Psoas muscle (tissue), 8 donors: ENCODE measurements around the gene STXBP3. TPM values are rescaled to one million over a fixed set of nuclear protein-coding genes. Genes with fewer than 3 reads are reported as not detected.

ENCODE experiments used
- ATAC-seq, 4 donors: fragments of 200-7000 bp; cut with Tn5 transposase; one replicate each; pipeline ENCODE4 v1.9.1; 2020; ENCODE audit warnings: moderate library complexity in 3 of 4, mild to moderate bottlenecking in 2 of 4
- DNase-seq, 2 donors: peaks; one replicate each; pipeline ENCODE4 v3.0.0-alpha.2; 2020
- H3K27ac ChIP-seq: fragments of 200-600 bp; one replicate; pipeline ENCODE4 v1.8.0; 2022
- H3K27me3 ChIP-seq, 3 donors: fragments of 200-600 bp in 1 of 3; one replicate each; pipeline versions ENCODE4 v1.6.1 to v1.8.0; 2013 to 2022; ENCODE audit warnings: low read length in 2 of 3, mild to moderate bottlenecking in 2 of 3, moderate library complexity in 1 of 3; ENCODE audit not compliant: insufficient read depth in 3 of 3
- H3K36me3 ChIP-seq, 2 donors: fragments of 200-600 bp in 1 of 2; one replicate each; pipeline versions ENCODE4 v1.6.1 to v1.8.0; 2013 to 2022; ENCODE audit warnings: low read depth in 1 of 2, mild to moderate bottlenecking in 1 of 2, moderate library complexity in 1 of 2; ENCODE audit not compliant: insufficient read depth in 1 of 2
- H3K4me1 ChIP-seq: fragments of 200-600 bp; one replicate; pipeline ENCODE4 v1.8.0; 2022
- H3K4me3 ChIP-seq: fragments of 200-600 bp; one replicate; pipeline ENCODE4 v1.8.0; 2022; ENCODE audit warnings: mild to moderate bottlenecking
- H3K9me3 ChIP-seq: fragments of 200-600 bp; one replicate; pipeline ENCODE4 v1.8.0; 2022
- WGBS, 3 donors: extraction: QIAGEN DNeasy Blood & Tissue Kit; methylation state at CpG; one replicate each; pipeline versions ENCODE4 v1.1.6 to v1.1.7; 2013; 5-methylcytosine and 5-hydroxymethylcytosine counted together
- intact Hi-C, 2 donors: fragments of 100-400 bp; cut with DNase I; formaldehyde crosslinking; loops; one replicate each; pipeline versions ENCODE4 v1.11.0 to v1.14.2; 2022
- polyA plus RNA-seq, 3 donors: library from polyadenylated mRNA; stranded (reverse); fragments of 200-250 nt; gene quantifications; one replicate each; pipeline ENCODE4 v1.2.3, GENCODE V29; 2013
- total RNA-seq, 4 donors: library from RNA; stranded (reverse); fragmentation: NEBNext Ultra II Directional in 2 of 4; extraction: Animal tissue kit (Norgen Biotek cat#: 25700) in 2 of 4; gene quantifications; one replicate each; pipeline versions ENCODE4 v1.2.1 to v1.2.4, GENCODE V29; 2021 to 2023
- TF ChIP-seq, protein P1 (sequence below): fragments of 200-600 bp; IDR thresholded peaks from one replicate; pipeline ENCODE4 v1.8.0; 2022; ENCODE audit warnings: antibody characterized with exemption
- donor health status: healthy with polysubstance abuse.
- donor health status: DM: no; HTN: no; CAD: no; lungs with moderate emphysema.
- donor health status: Bipolar disorder and iron deficiency.
- donor health status: healthy.
- donor health status: DM: yes; HTN: yes; CAD: no.
- donor health status: DM: no; HTN: no; CAD: no.
- donor health status: DM: no; HTN: no; CAD: no.
- donor health status: DM: yes; HTN: yes; CAD: no.

Gene STXBP3
- total and polyA plus RNA-seq, 7 donors = 12.7 to 22.3 (median 17.1) TPM

DNA sequence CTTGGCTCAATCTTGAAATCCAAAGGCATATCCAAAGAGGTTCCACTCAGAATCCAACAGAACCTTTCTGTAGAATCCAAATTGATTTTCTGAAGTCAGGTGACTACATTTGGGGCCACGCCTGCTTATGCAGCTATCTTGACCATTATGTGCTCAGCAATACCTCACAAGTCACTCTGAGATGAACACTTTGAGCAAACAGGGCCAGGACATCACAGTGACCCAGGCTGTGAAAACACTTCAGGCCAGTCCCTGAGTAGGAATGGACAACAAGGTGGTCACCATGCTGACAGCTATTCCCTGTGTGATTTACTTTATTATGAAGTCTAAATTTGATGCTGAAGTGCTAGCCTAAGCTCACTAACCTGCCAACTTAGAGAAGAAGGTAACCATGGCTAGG lies 110.5 kb downstream of the STXBP3 start, which contains the start of gene AKNAD1:
Gene AKNAD1 (minus strand): TSS at position 101 of the 400 bp plus-strand sequence. CDS start 4,430 bp downstream, outside the sequence.
- Histone ChIP-seq H3K36me3 (no peaks in the 10 kb centered on the region), H3K4me1 (peaks cover 5% of the 10 kb centered on the region), H3K27me3 (no peaks in the 10 kb centered on the region), H3K4me3 (no peak within 1 kb of the TSS), H3K27ac (no peak within 1 kb of the TSS), H3K9me3 (no peaks in the 10 kb centered on the region)
- WGBS, 3 donors = 67 to 95% (median 82%) methylated on average over 1 of the region's 1 CpG
- ATAC-seq = no peak
- DNase-seq = no peak
- TF ChIP-seq, protein P1, sequence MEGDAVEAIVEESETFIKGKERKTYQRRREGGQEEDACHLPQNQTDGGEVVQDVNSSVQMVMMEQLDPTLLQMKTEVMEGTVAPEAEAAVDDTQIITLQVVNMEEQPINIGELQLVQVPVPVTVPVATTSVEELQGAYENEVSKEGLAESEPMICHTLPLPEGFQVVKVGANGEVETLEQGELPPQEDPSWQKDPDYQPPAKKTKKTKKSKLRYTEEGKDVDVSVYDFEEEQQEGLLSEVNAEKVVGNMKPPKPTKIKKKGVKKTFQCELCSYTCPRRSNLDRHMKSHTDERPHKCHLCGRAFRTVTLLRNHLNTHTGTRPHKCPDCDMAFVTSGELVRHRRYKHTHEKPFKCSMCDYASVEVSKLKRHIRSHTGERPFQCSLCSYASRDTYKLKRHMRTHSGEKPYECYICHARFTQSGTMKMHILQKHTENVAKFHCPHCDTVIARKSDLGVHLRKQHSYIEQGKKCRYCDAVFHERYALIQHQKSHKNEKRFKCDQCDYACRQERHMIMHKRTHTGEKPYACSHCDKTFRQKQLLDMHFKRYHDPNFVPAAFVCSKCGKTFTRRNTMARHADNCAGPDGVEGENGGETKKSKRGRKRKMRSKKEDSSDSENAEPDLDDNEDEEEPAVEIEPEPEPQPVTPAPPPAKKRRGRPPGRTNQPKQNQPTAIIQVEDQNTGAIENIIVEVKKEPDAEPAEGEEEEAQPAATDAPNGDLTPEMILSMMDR = no peak
- intact Hi-C loops = no loop called here

DNA sequence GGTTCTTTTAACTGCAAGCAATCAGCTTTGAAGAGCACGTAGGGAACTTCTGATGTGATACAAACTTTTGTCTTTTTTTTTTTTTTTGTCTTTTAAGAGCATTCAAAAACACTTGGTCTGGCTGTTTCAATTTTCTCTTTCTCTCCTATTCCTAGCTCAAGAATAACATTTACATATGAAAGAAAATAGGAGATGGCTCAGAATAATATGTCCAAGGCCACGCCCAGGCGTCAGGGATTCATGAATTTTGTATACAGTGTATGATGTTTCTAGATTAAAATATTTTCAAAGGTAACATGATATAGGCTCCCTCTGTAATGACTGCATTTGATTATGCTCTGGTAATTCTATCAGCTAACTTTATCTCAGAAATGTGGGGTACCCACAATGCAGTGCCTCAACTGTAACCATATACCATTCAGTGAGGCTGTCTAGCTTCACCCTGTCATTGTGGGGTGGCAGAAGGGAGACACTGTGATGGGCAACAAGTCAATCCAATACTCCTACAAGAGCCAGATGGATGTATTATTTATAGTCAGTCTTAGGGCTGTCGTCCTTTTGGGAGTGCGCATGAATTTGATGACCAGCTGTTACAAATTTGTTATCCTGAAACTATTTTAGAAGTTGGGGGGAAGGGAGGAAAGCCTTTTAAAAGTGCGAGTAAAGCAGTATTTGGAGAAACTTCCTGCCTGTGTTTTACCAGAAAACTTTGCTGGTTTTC lies 111.9 kb downstream of the STXBP3 start:
- H3K27ac ChIP-seq = no peak overlapping the region
- no peak overlapping the region for H3K4me3 ChIP-seq
- DNase-seq (no peak), ATAC-seq (peak in 1 of 4 donors; percentile 75)
- H3K27me3 ChIP-seq = no peaks in the 10 kb centered on the region
- H3K9me3 ChIP-seq = no peaks in the 10 kb centered on the region
- H3K36me3 ChIP-seq = no peaks in the 10 kb centered on the region
- peaks cover 5% of the 10 kb centered on the region for H3K4me1 ChIP-seq
- TF ChIP-seq, protein P1 = no peak
- intact Hi-C loops = no loop called here
- WGBS, 3 donors = 41 to 54% (median 43%) methylated on average over 6 of the region's 6 CpGs

Other genes starting within 250 kb of the STXBP3 start
- 1 to 10 TPM in 3 of 4 donors, under 1 TPM in 1; 0.90 to 2.1 (median 1.3) TPM for gene EEIG2, start 186.6 kb upstream of the STXBP3 start, total RNA-seq
- gene EEIG2, start 186.6 kb upstream of the STXBP3 start, polyA plus RNA-seq = 1 to 10 TPM in 1 of 3 donors, under 1 TPM in 2; 0.51 to 1.5 (median 0.53) TPM
- gene HENMT1, start 85.6 kb upstream of the STXBP3 start, total RNA-seq = 1 to 10 TPM; 1.4 to 1.8 (median 1.6) TPM
- 1 to 10 TPM; 1.2 to 4.1 (median 3.6) TPM for gene HENMT1, start 85.6 kb upstream of the STXBP3 start, polyA plus RNA-seq
- 10 to 100 TPM; 13.3 to 19.6 (median 16.5) TPM for gene PRPF38B, start 54.4 kb upstream of the STXBP3 start, total RNA-seq
- 10 to 100 TPM; 14.2 to 28.9 (median 19.2) TPM for gene PRPF38B, start 54.4 kb upstream of the STXBP3 start, polyA plus RNA-seq
- gene FNDC7, start 33.8 kb upstream of the STXBP3 start, total RNA-seq = under 1 TPM in 1 of 4 donors, not detected in 3; 0.32 TPM
- under 1 TPM in 1 of 3 donors, not detected in 2; 0.09 TPM for gene FNDC7, start 33.8 kb upstream of the STXBP3 start, polyA plus RNA-seq
- 1 to 10 TPM in 2 of 4 donors, under 1 TPM in 2; 0.47 to 2.1 (median 0.91) TPM for gene AKNAD1, start 110.4 kb downstream of the STXBP3 start, total RNA-seq
- gene AKNAD1, start 110.4 kb downstream of the STXBP3 start, polyA plus RNA-seq = 1 to 10 TPM in 1 of 3 donors, under 1 TPM in 2; 0.14 to 1.1 (median 0.51) TPM
- 10 to 100 TPM; 26.4 to 84.0 (median 55.9) TPM for gene GPSM2, start 130.3 kb downstream of the STXBP3 start, total RNA-seq
- gene GPSM2, start 130.3 kb downstream of the STXBP3 start, polyA plus RNA-seq = 10 to 100 TPM in 2 of 3 donors, 1 to 10 TPM in 1; 3.5 to 36.0 (median 17.5) TPM
- gene CLCC1, start 216.8 kb downstream of the STXBP3 start, total RNA-seq = 10 to 100 TPM; 23.3 to 36.2 (median 30.0) TPM
- 10 to 100 TPM; 13.1 to 27.1 (median 13.6) TPM for gene CLCC1, start 216.8 kb downstream of the STXBP3 start, polyA plus RNA-seq